Measurements from ENCODE around the gene OCLN. TPM values are rescaled to one million over a fixed set of nuclear protein-coding genes. Genes with fewer than 3 reads are reported as not detected.

The OCLN gene
- total RNA-seq, result 1 to 10 TPM; 5.5 to 6.8 TPM
- 2.0 TPM for polyA plus RNA-seq (2013, experiment 1 of 2)
- 4.0 TPM for polyA plus RNA-seq (2013, experiment 2 of 2)
- total RNA-seq, result 0 to 3.4 (median 0.16) reads per million in 172 experiments

GRCh38 chr5:69492391-69492922 is at the start of gene OCLN:
Gene OCLN (plus strand): TSS chr5:69492790. CDS start chr5:69504245, 11,455 bp downstream.
- CTCF ChIA-PET, result no interaction called here
- DNase-seq (peak in 2 of 14 experiments; percentile 5 to 13), ATAC-seq (ENCODE audit: poor library complexity) (no peak)
- H3K4me3 Mint-ChIP-seq, result peak within 1 kb of the TSS; percentile 75
- H3K27me3 Mint-ChIP-seq, result peaks cover 69% of the 10 kb centered on the region
- peaks cover 0 to 6% of the 10 kb centered on the region in 2 experiments for H3K9me3 ChIP-seq (ENCODE audit: control insufficient read depth in 1 of 2, insufficient read depth in 1 of 2, low read length in 2 of 2)
- H3K4me1 Mint-ChIP-seq (ENCODE audit: low read depth), result no peaks in the 10 kb centered on the region
- TF ChIP-seq CTCF (IDR thresholded peaks at IDR 0.05), result no peak
- H3K9me3 Mint-ChIP-seq, result no peaks in the 10 kb centered on the region
- H3K27me3 ChIP-seq (ENCODE audit: control insufficient read depth in 1 of 2, insufficient read depth in 2 of 2, low read length in 2 of 2), result peaks cover 35 to 52% of the 10 kb centered on the region in 2 experiments
- no peak within 1 kb of the TSS for H3K27ac ChIP-seq (ENCODE audit: low read depth in 1 of 2, low read length in 2 of 2)
- no peak within 1 kb of the TSS for H3K27ac Mint-ChIP-seq
- no peaks in the 10 kb centered on the region for H3K36me3 Mint-ChIP-seq (ENCODE audit: low read depth)
- H3K36me3 ChIP-seq (ENCODE audit: insufficient read depth, low read length), result no peaks in the 10 kb centered on the region
- H3K4me3 ChIP-seq (ENCODE audit: low read length), result peak within 1 kb of the TSS; percentile 36
- intact Hi-C loops (cut with DNase I, micrococcal nuclease), result no loop called here
- POLR2A ChIA-PET, result no interaction called here
- H3K4me1 ChIP-seq (ENCODE audit: insufficient read depth, low read length), result peaks cover 22% of the 10 kb centered on the region

- ChIA-PET POLR2A (interaction anchor here (0.6 kb wide), 1 partner anchor 53 kb away, joined by 3 read pairs; no protein-coding TSS in a partner anchor), CTCF (interaction anchor here (0.9 kb wide), 1 partner anchor 16 kb away, joined by 3 read pairs; no protein-coding TSS in a partner anchor)
- no peak for DNase-seq
- Mint-ChIP-seq H3K4me1 (ENCODE audit: low read depth) (no peaks in the 10 kb centered on the region), H3K36me3 (ENCODE audit: low read depth) (no peaks in the 10 kb centered on the region), H3K27ac (no peak overlapping the region), H3K27me3 (no peaks in the 10 kb centered on the region), H3K9me3 (no peaks in the 10 kb centered on the region), H3K4me3 (no peak overlapping the region)
- H3K9me3 ChIP-seq (ENCODE audit: control insufficient read depth in 1 of 2, insufficient read depth in 1 of 2, low read length in 2 of 2), result no peaks in the 10 kb centered on the region
- no peak for ATAC-seq (ENCODE audit: poor library complexity)
- no peak for TF ChIP-seq CTCF (IDR thresholded peaks at IDR 0.05)
- H3K4me1 ChIP-seq (ENCODE audit: insufficient read depth, low read length), result no peaks in the 10 kb centered on the region
- no peak overlapping the region for H3K4me3 ChIP-seq (ENCODE audit: low read length)
- no peak overlapping the region for H3K27ac ChIP-seq (ENCODE audit: low read depth in 1 of 2, low read length in 2 of 2)
- H3K27me3 ChIP-seq (ENCODE audit: control insufficient read depth in 1 of 2, insufficient read depth in 2 of 2, low read length in 2 of 2), result no peaks in the 10 kb centered on the region
- intact Hi-C loops (cut with DNase I, micrococcal nuclease), result no loop called here
- no peaks in the 10 kb centered on the region for H3K36me3 ChIP-seq (ENCODE audit: insufficient read depth, low read length)
Observed at GRCh38 chr5:69444127-69444754, 48.3 kb upstream of the OCLN start.

- H3K27me3 Mint-ChIP-seq, result no peaks in the 10 kb centered on the region
- no peak for DNase-seq
- H3K27ac Mint-ChIP-seq, result no peak overlapping the region
- ChIA-PET CTCF (no interaction called here), POLR2A (no interaction called here)
- no peaks in the 10 kb centered on the region for H3K36me3 Mint-ChIP-seq (ENCODE audit: low read depth)
- intact Hi-C loops (cut with DNase I, micrococcal nuclease), result no loop called here
- H3K4me3 Mint-ChIP-seq, result no peak overlapping the region
- Histone ChIP-seq H3K4me3 (ENCODE audit: low read length) (no peak overlapping the region), H3K27me3 (ENCODE audit: control insufficient read depth in 1 of 2, insufficient read depth in 2 of 2, low read length in 2 of 2) (no peaks in the 10 kb centered on the region), H3K27ac (ENCODE audit: low read depth in 1 of 2, low read length in 2 of 2) (no peak overlapping the region), H3K36me3 (ENCODE audit: insufficient read depth, low read length) (no peaks in the 10 kb centered on the region), H3K4me1 (ENCODE audit: insufficient read depth, low read length) (no peaks in the 10 kb centered on the region), H3K9me3 (ENCODE audit: control insufficient read depth in 1 of 2, insufficient read depth in 1 of 2, low read length in 2 of 2) (no peaks in the 10 kb centered on the region)
- no peak for ATAC-seq (ENCODE audit: poor library complexity)
- H3K9me3 Mint-ChIP-seq, result no peaks in the 10 kb centered on the region
- H3K4me1 Mint-ChIP-seq (ENCODE audit: low read depth), result no peaks in the 10 kb centered on the region
- TF ChIP-seq CTCF (IDR thresholded peaks at IDR 0.05), result no peak
Observed at GRCh38 chr5:69449511-69449910, 43.1 kb upstream of the OCLN start.

All from CD4-positive, alpha-beta T cell (primary cell).